Stromal cell of bone marrow (primary cell): ENCODE results near the gene CTAGE4.
"Not testable (repeated sequence)": the region's sequence is repeated elsewhere in the genome, so short reads cannot be mapped to it uniquely, and the experiment has no call there.

Source experiments
- DNase-seq: peaks from one replicate; pipeline ENCODE4 v3.0.0-alpha.2; 2012; ENCODE audit warnings: low read depth

CTAGE4 gene

DNA sequence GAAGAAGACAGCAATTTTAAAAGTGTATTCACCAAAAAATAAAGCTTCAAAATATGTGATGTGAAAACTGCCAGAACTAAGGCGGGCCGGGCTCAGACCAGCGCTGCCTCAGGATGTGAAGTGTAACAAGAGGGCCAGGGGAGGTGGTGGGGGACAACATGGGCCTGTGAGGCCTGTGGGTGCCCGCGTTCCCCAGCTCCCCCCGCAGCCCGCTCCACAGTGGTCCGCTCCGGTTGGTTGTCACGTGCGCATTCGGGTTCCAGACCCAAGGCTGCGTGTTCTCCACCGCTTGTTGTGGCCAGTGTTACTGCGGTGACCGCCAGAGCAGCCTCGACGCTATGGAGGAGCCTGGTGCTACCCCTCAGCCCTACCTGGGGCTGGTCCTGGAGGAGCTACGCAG lies at the start of gene CTAGE4:
Gene CTAGE4, plus strand, starts transcription at position 301 of the 400 bp plus-strand sequence. Its CDS starts 38 bp downstream, at position 339.
- DNase-seq: not testable (repeated sequence)

DNA sequence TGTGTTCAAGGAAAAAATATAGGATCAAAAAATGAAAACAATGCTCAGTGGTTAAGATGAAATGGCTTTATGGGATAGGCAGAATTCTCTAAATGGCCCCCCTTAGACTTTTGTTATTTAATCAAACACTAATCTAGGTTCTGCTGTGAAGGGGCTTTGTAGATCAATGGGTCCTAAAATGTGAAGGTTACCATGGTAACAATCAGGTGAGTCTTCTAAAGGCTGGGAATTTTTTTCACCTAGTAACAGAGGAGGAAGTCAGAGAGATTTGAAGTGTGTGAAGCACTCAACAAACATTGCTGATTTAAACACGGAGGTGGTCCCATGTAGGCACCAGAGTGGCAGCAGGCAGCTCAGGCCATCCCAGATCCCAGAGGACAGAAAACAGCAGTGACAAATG lies 49.1 kb upstream of the CTAGE4 start:
- no peak for DNase-seq

DNA sequence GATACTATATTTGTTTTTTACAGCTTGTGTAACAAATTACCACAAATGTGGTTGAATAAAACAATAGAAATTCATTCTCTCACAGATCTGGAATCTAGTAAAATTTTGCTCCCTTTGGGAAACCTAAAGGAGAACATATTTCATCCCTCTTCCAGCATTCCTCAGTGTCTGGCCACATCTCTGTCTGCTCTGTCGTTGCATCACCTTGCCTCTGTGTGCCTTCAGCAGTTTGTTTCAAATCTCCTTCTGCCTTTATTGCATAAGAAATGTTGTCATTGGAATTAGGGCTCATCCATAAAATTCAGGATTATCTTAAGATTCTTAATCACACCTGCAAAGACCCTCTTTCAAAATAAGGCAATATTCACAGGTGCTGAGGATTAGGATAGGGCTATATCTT lies 45.8 kb upstream of the CTAGE4 start:
- no peak for DNase-seq

- no peak for DNase-seq
Measured at GRCh38 chr7:144142187-144142586, 41.1 kb upstream of the CTAGE4 start.

- no peak for DNase-seq
Measured at GRCh38 chr7:144144426-144144825, 38.8 kb upstream of the CTAGE4 start.

DNA sequence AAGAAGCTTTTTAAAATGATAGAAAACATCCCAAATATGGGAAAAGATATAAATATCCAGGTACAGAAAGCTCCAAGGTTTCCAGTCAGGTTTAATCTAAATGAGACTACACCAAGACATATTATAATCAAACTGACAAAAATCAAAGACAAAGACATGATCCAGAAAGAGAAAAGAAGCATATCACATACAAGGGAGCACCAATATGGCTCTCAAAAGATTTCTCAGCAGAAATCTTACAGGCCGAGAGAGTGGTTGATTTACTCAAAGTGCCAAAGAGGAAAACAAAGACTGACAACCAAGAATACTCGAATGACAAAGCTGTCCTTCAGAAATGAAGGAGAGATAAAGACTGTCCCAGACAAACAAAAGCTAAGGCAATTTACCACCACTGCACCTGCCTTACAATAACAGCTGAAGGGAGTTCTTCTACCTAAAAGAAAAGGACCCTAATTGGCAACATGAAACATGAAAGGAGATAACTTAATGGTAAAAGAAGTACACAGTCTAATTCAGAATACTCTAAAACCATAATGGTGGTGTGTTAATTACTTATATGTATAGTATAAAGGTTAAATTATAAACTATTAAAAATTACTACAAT lies 34.9 kb upstream of the CTAGE4 start:
- DNase-seq: no peak

DNA sequence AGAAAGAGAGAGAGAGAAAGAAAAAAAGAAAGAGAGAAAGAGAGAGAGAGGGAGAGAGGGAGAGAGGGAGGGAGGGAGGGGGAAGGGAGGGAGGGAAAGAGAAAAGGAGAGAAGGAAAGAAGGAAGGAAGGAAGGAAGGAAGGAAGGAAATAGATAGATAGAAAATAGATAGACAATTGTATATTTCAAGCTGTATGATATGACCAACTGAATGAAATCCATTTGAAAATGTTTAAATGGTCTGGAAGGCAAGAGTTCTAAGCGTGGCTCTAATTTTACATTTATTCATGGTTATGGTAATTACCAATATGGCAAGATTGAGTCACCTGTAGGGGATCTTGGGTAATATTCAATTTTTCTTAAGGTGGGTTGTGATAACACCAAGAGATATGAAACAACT lies 24.4 kb upstream of the CTAGE4 start:
- no peak for DNase-seq

DNA sequence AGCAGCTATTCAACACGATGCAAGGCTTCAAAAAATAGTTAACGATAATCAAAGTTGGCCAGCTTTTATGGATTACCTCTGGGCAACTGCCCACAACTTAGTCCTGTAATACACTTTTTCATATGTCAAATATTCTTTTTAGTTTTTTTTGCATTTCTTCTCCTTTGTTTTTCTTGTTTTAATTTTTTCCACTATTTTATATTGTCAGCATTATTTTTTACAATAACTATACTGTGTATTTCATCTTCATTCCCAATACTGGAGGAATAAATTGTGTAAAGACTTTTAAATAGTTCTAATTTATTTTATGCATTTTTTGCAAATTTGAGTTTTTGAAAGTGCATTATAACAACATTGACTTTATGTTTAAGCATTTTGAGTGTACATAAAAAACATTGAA lies 18.5 kb upstream of the CTAGE4 start:
- no peak for DNase-seq

DNA sequence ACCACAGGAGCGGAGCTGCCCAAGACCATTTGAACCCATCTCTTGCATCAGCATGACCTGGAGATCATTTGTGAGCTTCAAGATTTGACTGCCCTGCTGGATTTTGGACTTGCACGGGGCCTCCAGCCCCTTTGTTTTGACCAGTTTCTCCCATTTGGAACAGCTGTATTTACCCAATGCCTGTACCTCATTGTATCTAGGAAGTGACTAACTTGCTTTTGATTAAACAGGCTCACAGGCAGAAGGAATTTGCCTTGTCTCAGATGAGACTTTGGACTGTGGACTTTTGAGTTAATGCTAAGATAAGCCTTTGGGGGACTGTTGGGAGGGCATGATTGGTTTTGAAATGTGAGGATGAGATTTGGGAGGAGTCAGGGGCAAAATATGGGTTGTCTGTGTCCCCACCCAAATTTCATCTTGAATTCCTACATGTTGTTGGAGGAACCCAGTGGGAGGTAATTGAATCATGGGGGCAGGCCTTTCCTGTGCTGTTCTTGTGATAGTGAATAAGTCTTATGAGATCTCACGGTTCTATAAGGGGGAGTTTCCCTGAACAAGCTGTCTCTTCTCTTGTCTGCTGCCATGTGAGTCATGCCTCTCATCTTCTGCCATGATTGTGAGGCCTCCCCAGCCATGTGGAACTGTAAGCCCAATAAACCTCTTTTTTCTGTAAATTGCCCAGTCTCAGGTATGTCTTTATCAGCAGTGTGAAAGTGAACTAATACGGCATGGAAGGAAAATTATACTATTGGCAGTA lies 11.5 kb upstream of the CTAGE4 start:
- not testable (repeated sequence) for DNase-seq

- no peak for DNase-seq
Measured at GRCh38 chr7:144174613-144175012, 8.7 kb upstream of the CTAGE4 start.

DNA sequence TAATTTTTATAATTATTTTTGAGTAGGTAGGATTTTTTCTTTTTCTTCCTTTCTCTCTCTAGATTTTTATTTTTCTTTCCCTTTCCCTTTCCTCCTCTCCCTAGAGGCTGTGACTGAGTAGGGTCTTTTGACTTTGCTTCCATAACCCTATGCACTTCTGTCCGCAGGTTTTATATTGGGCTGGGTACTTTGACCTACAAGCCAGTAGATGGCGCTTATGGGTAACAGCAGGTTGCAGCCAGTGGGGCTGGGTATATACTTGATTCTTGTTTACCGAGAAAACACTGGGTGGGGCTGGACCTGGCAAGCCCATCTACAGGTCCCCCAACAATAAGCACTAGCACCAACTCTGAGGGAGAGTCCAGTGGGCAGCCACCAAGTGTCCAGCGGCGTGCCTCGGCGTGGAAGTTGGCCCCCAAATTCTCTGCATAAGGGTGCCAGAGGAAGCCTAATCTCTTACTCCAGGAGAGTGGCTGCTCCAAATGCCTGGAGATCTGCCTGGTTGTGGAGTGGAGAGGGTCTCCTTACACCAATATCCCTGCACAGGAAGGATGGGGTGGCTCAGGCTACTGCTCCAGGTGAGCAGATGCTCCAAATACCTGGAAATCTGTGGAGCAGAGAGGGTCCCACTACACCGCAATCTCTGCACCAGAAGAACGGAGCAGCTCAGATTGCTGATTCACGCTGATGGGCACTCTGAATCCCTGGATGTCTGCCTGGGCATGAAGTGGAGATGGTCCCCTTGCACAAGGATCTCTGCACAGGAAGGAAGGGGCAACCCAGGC lies 4.7 kb upstream of the CTAGE4 start:
- not testable (repeated sequence) for DNase-seq

GRCh38 chr7:144179165-144179479 lies 4.1 kb upstream of the CTAGE4 start:
- DNase-seq: not testable (repeated sequence)

DNA sequence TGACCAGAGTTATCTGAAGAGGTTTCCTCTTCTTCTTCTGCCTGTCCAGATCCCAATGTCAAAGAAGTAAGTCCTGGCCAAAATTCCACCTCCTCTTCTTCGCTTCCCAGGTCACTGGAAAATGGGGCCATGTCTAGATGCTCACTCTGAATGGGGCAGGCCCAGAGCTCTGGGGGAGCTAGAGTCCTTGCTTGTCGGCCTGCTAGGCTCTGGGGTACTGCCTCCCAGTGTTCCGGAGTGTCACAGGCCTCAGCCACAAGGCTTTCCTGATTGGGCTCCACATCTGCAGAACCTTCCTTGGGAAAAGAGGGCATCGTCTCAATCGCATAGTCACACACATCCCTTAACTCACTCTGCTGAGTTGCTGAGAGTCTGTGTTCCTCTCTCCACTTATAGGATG lies 4.6 kb downstream of the CTAGE4 start:
- DNase-seq: not testable (repeated sequence)

DNA sequence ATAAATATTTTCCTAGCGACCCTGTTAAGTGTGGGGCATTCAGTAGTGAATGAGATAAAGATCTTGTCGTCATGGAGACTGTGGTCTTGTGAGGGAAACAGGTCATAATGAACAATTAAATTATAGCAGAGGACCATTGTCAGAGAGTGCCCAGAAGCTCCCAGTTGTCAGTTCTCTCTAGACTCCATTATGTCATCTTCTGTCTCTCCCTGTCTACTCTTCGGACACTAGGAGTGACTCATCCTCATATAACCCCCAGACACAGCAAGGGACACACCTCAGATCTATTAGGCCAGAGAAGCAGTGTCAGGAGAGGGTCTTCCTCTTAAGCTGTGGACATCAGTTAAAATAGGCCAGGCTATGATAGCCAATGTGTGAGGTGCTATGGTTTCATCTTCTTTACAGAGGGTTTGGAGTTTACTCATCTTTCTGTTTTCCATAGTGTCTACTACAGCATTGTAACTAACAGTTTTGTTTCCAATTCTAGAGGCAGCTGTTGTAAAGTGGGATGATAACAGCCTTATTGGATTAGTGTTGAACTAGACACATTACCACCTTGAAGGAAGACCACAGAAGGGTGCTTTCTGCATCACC lies 5.4 kb downstream of the CTAGE4 start:
- DNase-seq: not testable (repeated sequence)

GRCh38 chr7:144193782-144194181 lies 10.5 kb downstream of the CTAGE4 start:
- DNase-seq: not testable (repeated sequence)

DNA sequence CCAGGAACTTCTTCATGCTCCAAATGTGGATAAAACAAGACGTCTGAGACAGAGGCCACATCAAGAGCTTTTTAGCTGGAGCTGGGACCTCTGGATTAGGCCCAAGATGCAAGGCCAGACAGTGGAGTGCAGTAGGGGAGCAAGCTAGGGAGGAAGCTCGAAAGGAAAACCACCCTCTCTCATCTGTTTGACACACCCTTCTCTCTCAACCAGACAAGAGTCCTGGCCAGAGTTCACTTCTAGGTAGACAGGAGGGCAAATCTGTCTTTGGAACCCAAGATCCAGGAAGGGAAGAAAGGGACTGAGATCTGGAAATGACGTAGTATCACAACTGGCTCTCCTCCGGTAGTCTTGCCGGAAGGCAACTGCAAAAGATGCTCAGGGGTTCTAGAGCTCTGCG lies 11.2 kb downstream of the CTAGE4 start:
- not testable (repeated sequence) for DNase-seq

DNA sequence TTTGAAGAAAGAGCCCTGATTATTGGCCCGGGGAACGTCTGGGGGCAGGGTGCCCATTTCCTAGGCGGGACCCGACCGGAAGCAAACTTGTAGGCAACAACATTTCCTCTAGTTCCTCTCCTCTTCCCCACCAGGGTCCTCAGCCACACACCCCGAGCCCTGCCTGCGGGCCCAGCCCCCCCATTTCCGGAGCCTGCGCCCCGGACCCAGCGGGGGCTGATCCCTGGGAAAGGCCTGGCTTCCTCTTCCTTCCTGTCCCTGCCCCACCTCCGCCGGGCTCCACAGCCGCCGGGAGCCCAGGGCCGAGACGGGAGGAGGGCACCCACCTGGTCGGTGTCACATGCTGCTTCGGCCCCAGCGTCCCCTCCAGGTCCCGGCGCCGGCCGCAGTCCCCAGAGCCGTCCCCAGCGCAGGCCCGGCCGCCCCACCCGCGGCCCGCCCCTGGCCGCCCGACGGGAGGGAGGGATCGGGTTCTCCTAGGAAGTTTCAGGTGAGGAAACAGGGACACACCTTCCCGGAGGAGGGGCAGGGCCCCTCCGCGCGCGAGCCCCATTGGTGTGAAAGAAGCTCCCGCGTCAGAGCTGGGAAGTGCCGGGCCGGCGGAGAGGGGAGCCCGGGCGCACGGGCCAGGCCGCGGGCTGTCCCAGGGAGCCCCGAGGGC lies 12.1 kb downstream of the CTAGE4 start, which contains the start of gene ARHGEF35:
Gene ARHGEF35, minus strand, starts transcription at position 622 of the 661 bp plus-strand sequence. CDS start 7,450 bp downstream, outside the sequence.
- not testable (repeated sequence) for DNase-seq

DNA sequence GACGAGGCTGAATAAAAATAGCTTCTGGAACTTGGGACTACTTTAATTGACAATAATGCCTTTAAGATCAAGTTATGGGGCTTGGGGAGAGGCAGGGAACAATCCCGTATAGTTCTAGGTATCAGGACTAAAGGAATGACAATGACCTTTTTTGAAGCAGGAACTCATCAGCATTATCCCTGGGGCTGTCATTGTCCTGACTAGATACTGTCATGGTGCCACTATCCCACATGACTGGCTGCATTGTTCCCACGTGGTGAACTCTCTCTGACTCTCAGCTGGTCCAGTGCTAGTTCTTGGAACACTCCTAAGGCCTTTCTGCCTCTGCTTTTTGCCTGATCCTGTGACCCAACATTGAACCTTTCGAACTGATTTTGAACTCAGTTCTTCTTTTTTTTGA lies 15.7 kb downstream of the CTAGE4 start:
- DNase-seq: not testable (repeated sequence)

- DNase-seq: not testable (repeated sequence)
Measured at GRCh38 chr7:144201978-144202377, 18.7 kb downstream of the CTAGE4 start.

- not testable (repeated sequence) for DNase-seq
Measured at GRCh38 chr7:144203086-144203485, 19.8 kb downstream of the CTAGE4 start.

DNA sequence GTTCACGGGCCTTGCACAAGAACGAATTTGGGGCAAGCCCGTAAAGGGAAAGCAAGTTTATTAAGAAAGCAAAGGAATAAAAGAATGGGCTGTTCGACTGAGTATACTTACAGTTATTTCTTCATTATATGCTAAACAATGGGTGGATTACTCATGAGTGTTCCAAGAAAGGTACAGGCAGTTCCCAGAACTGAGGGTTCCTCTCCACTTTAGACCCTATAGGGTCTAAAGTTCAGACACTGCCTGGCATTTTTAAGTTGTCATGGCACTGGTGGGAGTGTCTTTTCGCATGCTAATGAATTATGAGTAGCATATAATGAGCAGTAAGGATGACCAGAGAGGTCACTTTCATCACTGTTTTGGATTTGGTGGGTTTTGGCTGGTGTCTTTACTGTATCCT lies 22.0 kb downstream of the CTAGE4 start:
- DNase-seq: not testable (repeated sequence)

- DNase-seq: not testable (repeated sequence)
Measured at GRCh38 chr7:144217200-144217599, 33.9 kb downstream of the CTAGE4 start.
